H9 (cell line): ENCODE data around the gene ST6GALNAC3. TPM values are rescaled to one million over a fixed set of nuclear protein-coding genes. Genes with fewer than 3 reads are reported as not detected.

ENCODE experiments used
- DNase-seq: peaks from one replicate; pipeline ENCODE4 v3.0.0-alpha.2; 2017
- H2AFZ ChIP-seq: one replicate; pipeline ENCODE4 v1.6.1; 2013; ENCODE audit warnings: mild to moderate bottlenecking, low read length, control low read depth, moderate library complexity
- H2AK5ac ChIP-seq: 2 replicates; pipeline ENCODE4 v1.6.1; 2013; ENCODE audit warnings: low read length, control low read depth, mixed read lengths; ENCODE audit not compliant: insufficient read length
- H2BK120ac ChIP-seq: one replicate; pipeline ENCODE4 v1.6.1; 2013; ENCODE audit warnings: low read depth, mild to moderate bottlenecking, low read length, control low read depth, inconsistent platforms; ENCODE audit not compliant: poor library complexity, severe bottlenecking
- H2BK12ac ChIP-seq: 2 replicates; pipeline ENCODE4 v1.6.1; 2013; ENCODE audit warnings: low read length, control low read depth, mixed read lengths, low read depth; ENCODE audit not compliant: insufficient read length
- H2BK15ac ChIP-seq: 2 replicates; pipeline ENCODE4 v1.6.1; 2013; ENCODE audit warnings: low read depth, low read length, control low read depth
- H2BK20ac ChIP-seq: one replicate; pipeline ENCODE4 v1.6.1; 2013; ENCODE audit warnings: low read depth, mild to moderate bottlenecking, low read length, control low read depth, inconsistent platforms; ENCODE audit not compliant: poor library complexity, severe bottlenecking
- H2BK5ac ChIP-seq: 2 replicates; pipeline ENCODE4 v1.6.1; 2013; ENCODE audit warnings: low read length, control low read depth, mixed read lengths; ENCODE audit not compliant: insufficient read length
- H3K14ac ChIP-seq: 2 replicates; pipeline ENCODE4 v1.6.1; 2013; ENCODE audit warnings: low read length, control low read depth; ENCODE audit not compliant: insufficient read depth
- H3K18ac ChIP-seq: 2 replicates; pipeline ENCODE4 v1.6.1; 2013; ENCODE audit warnings: low read depth, mild to moderate bottlenecking, mixed read lengths, low read length, control low read depth; ENCODE audit not compliant: insufficient read length
- H3K23ac ChIP-seq: 2 replicates; pipeline ENCODE4 v1.6.1; 2013; ENCODE audit warnings: low read length, control low read depth, mixed read lengths, low read depth; ENCODE audit not compliant: insufficient read length
- H3K23me2 ChIP-seq: 2 replicates; pipeline ENCODE4 v1.6.1; 2013; ENCODE audit warnings: low read depth, mild to moderate bottlenecking, mixed read lengths, low read length, control low read depth; ENCODE audit not compliant: insufficient read length, poor library complexity, severe bottlenecking
- H3K27ac ChIP-seq: 2 replicates; pipeline ENCODE4 v1.5.1; 2013; ENCODE audit warnings: low read length, control low read depth, mixed read lengths, low read depth; ENCODE audit not compliant: insufficient read length
- H3K27me3 ChIP-seq: 2 replicates; pipeline ENCODE4 v1.6.1; 2013; ENCODE audit warnings: low read length, control low read depth, inconsistent platforms; ENCODE audit not compliant: insufficient read depth
- H3K4ac ChIP-seq: 2 replicates; pipeline ENCODE4 v1.6.1; 2013; ENCODE audit warnings: low read depth, mild to moderate bottlenecking, control low read depth, inconsistent platforms, low read length, moderate library complexity
- H3K4me1 ChIP-seq: 2 replicates; pipeline ENCODE4 v1.6.1; 2013; ENCODE audit warnings: low read length, control low read depth, inconsistent platforms; ENCODE audit not compliant: insufficient read depth
- H3K4me2 ChIP-seq: 2 replicates; pipeline ENCODE4 v1.6.1; 2013; ENCODE audit warnings: low read length, control low read depth, mixed read lengths; ENCODE audit not compliant: insufficient read length, insufficient read depth
- H3K56ac ChIP-seq: 2 replicates; pipeline ENCODE4 v1.6.1; 2013; ENCODE audit warnings: low read depth, mild to moderate bottlenecking, mixed read lengths, low read length, control low read depth; ENCODE audit not compliant: insufficient read length
- H3K79me1 ChIP-seq: 2 replicates; pipeline ENCODE4 v1.6.1; 2013; ENCODE audit warnings: low read depth, mild to moderate bottlenecking, moderate library complexity, low read length, control low read depth, inconsistent platforms; ENCODE audit not compliant: insufficient read depth, poor library complexity, severe bottlenecking
- H3K79me2 ChIP-seq: 2 replicates; pipeline ENCODE4 v1.6.1; 2013; ENCODE audit warnings: low read length, control low read depth, inconsistent platforms; ENCODE audit not compliant: insufficient read depth
- H3K9ac ChIP-seq: 2 replicates; pipeline ENCODE4 v1.6.1; 2013; ENCODE audit warnings: low read length, control low read depth, mixed read lengths; ENCODE audit not compliant: insufficient read length; ENCODE audit errors: extremely low read depth
- H3K9me3 ChIP-seq: one replicate; pipeline ENCODE4 v1.6.1; 2013; ENCODE audit warnings: low read depth, low read length, inconsistent platforms; ENCODE audit not compliant: control insufficient read depth
- H3T11ph ChIP-seq: one replicate; pipeline ENCODE4 v1.6.1; 2013; ENCODE audit warnings: mild to moderate bottlenecking, low read length, control low read depth, inconsistent platforms
- H4K20me1 ChIP-seq: one replicate; pipeline ENCODE4 v1.6.1; 2013; ENCODE audit not compliant: control insufficient read depth, insufficient read length, insufficient read depth
- H4K5ac ChIP-seq: 2 replicates; pipeline ENCODE4 v1.6.1; 2013; ENCODE audit warnings: low read depth, mild to moderate bottlenecking, mixed read lengths, low read length, control low read depth; ENCODE audit not compliant: insufficient read length
- H4K8ac ChIP-seq: replicated peaks from 2 replicates; pipeline ENCODE4 v1.6.1; 2013; ENCODE audit warnings: low read length, control low read depth, mixed read lengths, low read depth; ENCODE audit not compliant: insufficient read length
- H4K91ac ChIP-seq: 2 replicates; pipeline ENCODE4 v1.6.1; 2013; ENCODE audit warnings: low read depth, mild to moderate bottlenecking, moderate library complexity, mixed read lengths, low read length, control low read depth; ENCODE audit not compliant: insufficient read length
- H3K27ac Mint-ChIP-seq, 3 experiments: 2 replicates in 2 of 3; 3 replicates in 1 of 3; pipeline ENCODE4 v1.8.0; 2020 to 2021; ENCODE audit warnings: mixed read lengths in 3 of 3, mild to moderate bottlenecking in 1 of 3, moderate library complexity in 1 of 3
- H3K27me3 Mint-ChIP-seq: 2 replicates; pipeline ENCODE4 v1.8.0; 2021; ENCODE audit warnings: low read depth, mild to moderate bottlenecking, moderate library complexity, mixed read lengths
- H3K36me3 Mint-ChIP-seq, 3 experiments: 2 replicates in 2 of 3; 3 replicates in 1 of 3; pipeline ENCODE4 v1.8.0; 2020 to 2021; ENCODE audit warnings: low read depth in 3 of 3, mixed read lengths in 3 of 3; ENCODE audit not compliant: insufficient read depth in 1 of 3
- H3K4me1 Mint-ChIP-seq, 2 experiments: 2 replicates each; pipeline ENCODE4 v1.8.0; 2020; ENCODE audit warnings: mixed read lengths in 2 of 2
- H3K4me3 Mint-ChIP-seq, 2 experiments: 2 replicates in 1 of 2; 3 replicates in 1 of 2; pipeline ENCODE4 v1.8.0; 2020 to 2021; ENCODE audit warnings: mild to moderate bottlenecking in 2 of 2, mixed read lengths in 2 of 2, moderate library complexity in 1 of 2
- H3K9me3 Mint-ChIP-seq, 2 experiments: 2 replicates in 1 of 2; 3 replicates in 1 of 2; pipeline ENCODE4 v1.8.0; 2020; ENCODE audit warnings: mild to moderate bottlenecking in 2 of 2, mixed read lengths in 2 of 2, moderate library complexity in 1 of 2
- total RNA-seq: library from RNA; stranded (reverse); gene quantifications from 2 replicates; pipeline ENCODE4 v1.2.1, GENCODE V29; 2021
- TF ChIP-seq, protein P1 (sequence below): fragments of 200-600 bp; sonication (generic); conservative IDR thresholded peaks from 3 replicates; pipeline ENCODE4 v1.8.0; 2021; ENCODE audit warnings: antibody characterized with exemption, mild to moderate bottlenecking

The ST6GALNAC3 gene
- total RNA-seq, 1 experiment from 2014 or later, result 11.2 TPM

GRCh38 chr1:76593141-76593540 lies 518.6 kb downstream of the ST6GALNAC3 start:
- H3K27ac Mint-ChIP-seq, result no peak overlapping the region
- Histone ChIP-seq H3K27me3 (no peaks in the 10 kb centered on the region), H3K9ac (no peak overlapping the region), H3K56ac (no peak overlapping the region), H4K5ac (no peak overlapping the region), H2AFZ (no peak overlapping the region), H3K4me2 (no peak overlapping the region), H3K23me2 (no peaks in the 10 kb centered on the region), H3K4me1 (no peaks in the 10 kb centered on the region), H3K18ac (no peak overlapping the region), H2BK15ac (no peak overlapping the region), H2AK5ac (no peak overlapping the region), H4K20me1 (no peaks in the 10 kb centered on the region), H3K79me1 (no peaks in the 10 kb centered on the region), H3K9me3 (peaks cover 5% of the 10 kb centered on the region), H3K27ac (no peak overlapping the region), H3K14ac (no peak overlapping the region), H4K8ac (no peak overlapping the region), H3K79me2 (no peaks in the 10 kb centered on the region), H2BK12ac (no peak overlapping the region), H2BK20ac (no peak overlapping the region), H3K23ac (no peak overlapping the region), H4K91ac (no peak overlapping the region), H3K4ac (no peak overlapping the region), H2BK120ac (no peak overlapping the region), H2BK5ac (no peak overlapping the region), H3T11ph (no peak overlapping the region)
- peaks cover 4 to 17% (median 14%) of the 10 kb centered on the region in 3 experiments for H3K36me3 Mint-ChIP-seq
- no peaks in the 10 kb centered on the region for H3K27me3 Mint-ChIP-seq
- peaks cover 14 to 21% of the 10 kb centered on the region in 2 experiments for H3K9me3 Mint-ChIP-seq
- DNase-seq, result no peak
- TF ChIP-seq, protein P1, sequence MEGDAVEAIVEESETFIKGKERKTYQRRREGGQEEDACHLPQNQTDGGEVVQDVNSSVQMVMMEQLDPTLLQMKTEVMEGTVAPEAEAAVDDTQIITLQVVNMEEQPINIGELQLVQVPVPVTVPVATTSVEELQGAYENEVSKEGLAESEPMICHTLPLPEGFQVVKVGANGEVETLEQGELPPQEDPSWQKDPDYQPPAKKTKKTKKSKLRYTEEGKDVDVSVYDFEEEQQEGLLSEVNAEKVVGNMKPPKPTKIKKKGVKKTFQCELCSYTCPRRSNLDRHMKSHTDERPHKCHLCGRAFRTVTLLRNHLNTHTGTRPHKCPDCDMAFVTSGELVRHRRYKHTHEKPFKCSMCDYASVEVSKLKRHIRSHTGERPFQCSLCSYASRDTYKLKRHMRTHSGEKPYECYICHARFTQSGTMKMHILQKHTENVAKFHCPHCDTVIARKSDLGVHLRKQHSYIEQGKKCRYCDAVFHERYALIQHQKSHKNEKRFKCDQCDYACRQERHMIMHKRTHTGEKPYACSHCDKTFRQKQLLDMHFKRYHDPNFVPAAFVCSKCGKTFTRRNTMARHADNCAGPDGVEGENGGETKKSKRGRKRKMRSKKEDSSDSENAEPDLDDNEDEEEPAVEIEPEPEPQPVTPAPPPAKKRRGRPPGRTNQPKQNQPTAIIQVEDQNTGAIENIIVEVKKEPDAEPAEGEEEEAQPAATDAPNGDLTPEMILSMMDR, result no peak
- H3K4me1 Mint-ChIP-seq, result no peaks in the 10 kb centered on the region
- H3K4me3 Mint-ChIP-seq, result no peak overlapping the region
